HG02610 (cell line): ENCODE results near the gene ADAMTSL5.
"Not testable (repeated sequence)": the region's sequence is repeated elsewhere in the genome, so short reads cannot be mapped to it uniquely, and the experiment has no call there.

ENCODE experiments used
- ATAC-seq: cut with Tn5 transposase; IDR thresholded peaks from one replicate; pipeline ENCODE4 v1.9.1; 2021; ENCODE audit warnings: mild to moderate bottlenecking, moderate library complexity; ENCODE audit not compliant: unreplicated experiment

The ADAMTSL5 gene

DNA sequence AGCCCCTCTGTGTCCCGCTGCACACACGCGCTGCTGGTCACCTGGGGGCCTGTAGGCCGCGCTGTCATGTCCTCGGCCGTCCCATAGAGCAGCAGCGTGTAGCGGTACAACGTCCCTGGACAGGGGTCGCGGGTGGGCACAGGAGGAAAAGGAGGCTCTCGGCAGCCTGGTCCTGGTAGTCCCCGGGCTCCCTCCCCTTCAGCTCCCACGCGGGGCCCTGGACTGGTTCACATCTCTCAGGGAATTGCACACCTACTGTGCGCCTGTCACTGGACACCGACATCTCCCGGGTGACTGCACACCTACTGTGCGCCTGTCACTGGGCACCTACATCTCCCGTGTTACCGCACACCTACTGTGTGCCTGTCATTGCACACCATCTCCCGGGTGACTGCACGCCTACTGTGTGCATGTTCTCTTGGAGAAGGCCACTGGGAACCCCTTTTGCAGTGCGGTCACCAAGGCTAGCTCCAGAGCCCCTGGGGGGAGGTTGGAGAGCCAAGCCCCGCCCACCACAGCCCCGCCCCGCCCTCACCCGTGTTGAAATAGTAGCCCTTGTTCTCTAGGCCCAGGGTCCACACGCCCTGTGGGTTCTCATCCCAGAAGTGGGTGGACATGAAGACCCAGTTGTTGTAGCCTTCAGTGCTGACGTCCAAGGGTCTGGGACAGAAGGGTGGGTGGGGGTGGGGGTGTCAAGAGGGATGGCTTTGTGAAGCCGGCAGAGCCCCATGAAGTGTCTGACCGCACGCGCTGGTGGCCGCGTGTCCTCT is 30.3 kb downstream of the ADAMTSL5 start:
- no peak for ATAC-seq

DNA sequence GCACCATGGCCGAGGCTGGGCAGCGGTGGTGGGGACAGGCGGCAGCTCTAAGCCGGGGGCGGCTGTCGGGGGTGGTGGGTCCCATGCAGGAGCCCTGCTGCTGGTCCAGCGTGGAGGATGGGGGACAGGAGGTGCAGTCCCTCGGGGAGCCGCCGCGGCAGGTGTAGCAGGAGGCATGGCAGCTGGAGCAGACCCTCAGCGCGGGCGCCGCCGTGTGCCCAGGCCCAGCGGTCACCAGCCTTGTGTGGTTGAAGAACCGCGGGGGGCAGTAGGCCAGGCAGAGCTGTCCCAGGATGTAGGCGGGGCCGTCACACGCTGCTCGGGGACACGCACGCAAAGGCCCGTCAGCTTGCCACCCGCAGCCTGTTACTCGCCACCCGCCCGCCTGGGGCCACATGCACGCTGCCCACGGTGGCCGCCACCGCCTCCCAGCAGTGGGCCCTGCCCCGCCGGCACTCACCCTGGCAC is 30.9 kb downstream of the ADAMTSL5 start:
- no peak for ATAC-seq

- no peak for ATAC-seq
Measured at GRCh38 chr19:1481224-1481892, 31.5 kb downstream of the ADAMTSL5 start.

- peak; percentile 77 for ATAC-seq
Measured at GRCh38 chr19:1478934-1479707, 33.7 kb downstream of the ADAMTSL5 start, which contains the start of gene C19orf25. C19orf25 (minus strand) TSS chr19:1479215; CDS start chr19:1478903, 312 bp downstream.

DNA sequence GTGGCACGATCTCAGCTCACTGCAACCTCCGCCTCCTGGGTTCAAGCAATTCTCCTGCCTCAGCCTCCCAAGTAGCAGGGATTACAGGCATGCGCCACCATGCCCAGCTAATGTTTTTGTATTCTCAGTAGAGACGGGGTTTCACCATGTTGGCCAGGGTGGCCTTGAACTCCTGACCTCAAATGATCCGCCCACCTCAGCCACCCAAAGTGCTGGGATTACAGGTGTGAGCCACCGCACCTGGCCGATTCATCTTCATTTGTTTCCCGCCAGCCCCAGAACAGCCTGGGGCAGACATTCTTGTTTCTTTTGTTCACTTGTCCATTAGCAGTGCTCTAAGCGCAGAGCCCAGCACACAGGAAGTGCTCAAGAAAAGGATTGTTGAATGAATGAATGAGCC is 35.8 kb downstream of the ADAMTSL5 start:
- not testable (repeated sequence) for ATAC-seq

GRCh38 chr19:1475751-1476437 is 36.9 kb downstream of the ADAMTSL5 start:
- no peak for ATAC-seq

DNA sequence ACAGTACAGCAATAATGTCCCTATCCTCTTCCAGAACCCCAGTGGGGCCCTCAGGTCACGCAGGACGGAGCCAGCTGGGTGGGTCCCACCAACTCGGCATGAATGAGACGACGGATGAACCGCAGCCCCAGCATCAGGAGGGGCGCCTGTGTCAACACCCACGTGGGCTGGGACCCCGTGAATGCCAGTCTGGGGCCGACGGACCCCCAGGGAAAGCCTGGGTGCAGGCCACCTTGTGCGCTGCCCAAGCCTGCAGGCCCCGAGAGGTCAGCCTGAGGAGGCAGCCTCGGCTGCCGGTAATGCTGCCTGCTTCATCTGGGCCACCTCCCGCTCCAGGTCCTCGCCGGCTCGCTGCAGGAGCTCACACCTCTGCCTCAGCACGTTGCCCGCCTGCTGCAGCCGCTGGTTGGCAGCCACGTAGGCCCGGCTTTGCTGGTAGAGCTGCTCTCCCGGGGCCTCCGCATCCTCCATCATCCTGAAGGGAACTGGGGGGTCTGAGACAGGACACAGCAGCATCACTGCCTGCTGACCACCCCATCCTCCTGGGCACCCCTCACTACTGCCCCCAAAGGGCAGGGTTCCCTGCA is 38.0 kb downstream of the ADAMTSL5 start:
- no peak for ATAC-seq

- ATAC-seq, result no peak
Measured at GRCh38 chr19:1474011-1474764, 38.6 kb downstream of the ADAMTSL5 start.

GRCh38 chr19:1473085-1473851 is 39.6 kb downstream of the ADAMTSL5 start:
- no peak for ATAC-seq

GRCh38 chr19:1472231-1473084 is 40.4 kb downstream of the ADAMTSL5 start:
- ATAC-seq, result no peak

GRCh38 chr19:1471515-1472160 is 41.2 kb downstream of the ADAMTSL5 start:
- no peak for ATAC-seq

DNA sequence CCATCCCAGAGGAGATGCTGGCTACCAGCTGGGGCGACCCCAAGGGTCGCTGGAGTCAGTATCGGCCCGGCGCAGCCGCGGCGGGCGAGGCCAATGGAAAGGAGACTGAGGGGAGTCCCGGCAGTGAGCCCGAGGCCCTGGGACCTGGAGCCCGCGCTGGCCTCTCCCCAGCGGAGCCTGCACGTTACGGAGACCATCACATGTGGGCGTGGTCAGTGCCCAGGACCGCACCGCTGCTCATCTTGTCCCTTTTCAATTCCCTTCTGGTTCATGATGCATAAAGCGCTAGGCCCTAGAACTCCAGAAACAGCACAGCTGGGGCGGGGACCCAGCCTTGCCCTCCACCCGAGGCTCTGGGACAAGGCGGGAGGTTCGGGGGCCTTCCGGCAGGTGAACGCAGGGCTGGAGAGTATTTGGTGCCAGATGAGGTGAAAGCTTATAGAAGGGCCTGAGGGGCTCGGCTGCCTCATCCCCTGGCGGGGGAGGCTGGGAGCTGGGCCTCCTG is 41.8 kb downstream of the ADAMTSL5 start:
- ATAC-seq, result no peak

DNA sequence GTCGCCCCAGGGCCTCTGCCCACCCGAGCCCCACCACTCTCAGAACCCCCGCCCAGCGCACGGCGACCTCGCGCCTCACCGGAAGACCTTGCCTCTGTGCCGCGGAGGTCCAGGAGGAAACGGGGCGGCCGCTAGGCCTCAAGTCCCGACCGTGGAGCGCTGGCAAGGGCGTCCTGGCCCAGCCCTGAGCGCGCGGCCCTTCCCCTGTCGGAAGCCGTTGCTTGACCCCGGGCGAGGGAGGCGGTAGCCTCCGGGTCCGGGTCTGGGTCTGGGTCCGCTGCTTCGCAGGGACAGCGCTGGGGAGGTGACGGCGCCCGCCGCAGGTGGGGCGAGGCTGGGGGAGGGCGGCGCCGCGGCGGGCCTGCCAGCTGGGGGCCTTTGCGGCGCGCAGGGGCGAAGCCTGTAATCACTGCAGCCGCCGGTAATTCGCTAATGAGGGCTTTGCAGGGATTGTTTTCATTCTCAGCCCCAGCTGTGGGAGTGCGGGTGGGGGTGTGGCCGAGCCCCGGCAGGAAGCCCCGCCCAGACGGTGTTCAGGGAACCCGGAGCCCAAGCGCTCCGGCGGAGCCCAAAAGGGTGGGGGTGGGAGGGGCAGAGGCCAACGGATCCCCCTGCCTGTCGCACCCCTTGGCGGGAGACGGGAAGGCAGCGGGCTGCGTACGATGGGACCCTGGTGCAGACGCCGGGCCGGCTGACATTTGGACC is 42.4 kb downstream of the ADAMTSL5 start:
- ATAC-seq, result no peak

- ATAC-seq, result no peak
Measured at GRCh38 chr19:1470055-1470304, 42.8 kb downstream of the ADAMTSL5 start.

DNA sequence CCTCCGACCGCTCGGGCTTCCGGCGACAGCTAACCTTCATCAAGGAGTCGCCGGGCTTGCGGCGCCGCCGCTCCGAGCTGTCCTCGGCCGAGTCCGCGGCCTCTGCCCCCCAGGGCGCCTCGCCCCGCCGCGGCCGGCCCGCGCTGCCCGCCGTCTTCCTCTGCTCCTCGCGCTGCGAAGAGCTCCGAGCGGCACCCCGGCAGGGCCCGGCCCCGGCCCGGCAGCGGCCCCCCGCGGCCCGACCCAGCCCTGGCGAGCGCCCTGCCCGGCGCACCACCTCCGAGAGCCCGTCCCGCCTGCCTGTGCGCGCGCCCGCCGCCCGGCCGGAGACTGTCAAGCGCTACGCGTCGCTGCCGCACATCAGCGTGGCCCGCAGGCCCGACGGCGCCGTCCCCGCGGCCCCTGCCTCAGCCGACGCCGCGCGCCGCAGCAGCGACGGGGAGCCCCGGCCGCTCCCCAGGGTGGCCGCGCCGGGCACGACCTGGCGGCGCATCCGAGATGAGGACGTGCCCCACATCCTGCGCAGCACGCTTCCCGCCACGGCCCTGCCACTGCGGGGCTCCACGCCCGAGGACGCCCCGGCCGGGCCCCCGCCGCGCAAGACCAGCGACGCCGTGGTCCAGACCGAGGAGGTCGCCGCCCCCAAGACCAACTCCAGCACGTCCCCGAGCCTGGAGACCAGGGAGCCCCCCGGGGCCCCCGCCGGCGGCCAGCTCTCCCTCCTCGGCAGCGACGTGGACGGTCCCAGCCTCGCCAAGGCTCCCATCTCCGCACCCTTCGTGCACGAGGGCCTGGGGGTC is 43.4 kb downstream of the ADAMTSL5 start:
- no peak for ATAC-seq

- no peak for ATAC-seq
Measured at GRCh38 chr19:1468821-1469254, 44.0 kb downstream of the ADAMTSL5 start.
